ENCODE measurements around the gene SHANK2.

The SHANK2 gene

DNA sequence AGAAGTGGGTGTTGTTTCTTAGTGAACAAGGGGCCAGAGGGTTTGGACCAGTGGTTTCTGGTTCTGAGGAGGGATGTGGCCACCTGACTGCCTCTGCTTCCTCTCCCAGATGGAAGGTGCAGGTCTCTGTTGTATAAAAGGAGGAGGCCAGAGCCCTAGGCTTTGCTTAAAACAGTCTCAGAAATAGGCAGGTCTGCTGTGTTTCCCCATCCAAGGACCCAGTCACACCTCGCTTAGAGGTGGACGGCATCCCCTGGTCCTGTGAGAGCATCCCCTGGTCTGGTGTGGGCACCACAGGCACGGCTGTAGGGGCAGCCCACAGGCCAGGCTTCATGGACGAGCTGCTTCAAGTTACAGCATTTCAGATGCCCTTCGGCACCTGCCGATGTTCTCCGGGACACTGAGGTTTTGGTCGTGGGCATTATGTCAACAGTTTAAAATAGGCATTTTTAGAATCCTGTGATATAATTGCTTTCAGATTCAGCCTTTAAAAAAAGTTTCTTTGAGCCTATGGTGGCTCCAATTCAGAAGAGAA is 45.7 kb upstream of the SHANK2 start:
- no peak overlapping the region for H3K27ac Mint-ChIP-seq
- TF ChIP-seq, protein P1, sequence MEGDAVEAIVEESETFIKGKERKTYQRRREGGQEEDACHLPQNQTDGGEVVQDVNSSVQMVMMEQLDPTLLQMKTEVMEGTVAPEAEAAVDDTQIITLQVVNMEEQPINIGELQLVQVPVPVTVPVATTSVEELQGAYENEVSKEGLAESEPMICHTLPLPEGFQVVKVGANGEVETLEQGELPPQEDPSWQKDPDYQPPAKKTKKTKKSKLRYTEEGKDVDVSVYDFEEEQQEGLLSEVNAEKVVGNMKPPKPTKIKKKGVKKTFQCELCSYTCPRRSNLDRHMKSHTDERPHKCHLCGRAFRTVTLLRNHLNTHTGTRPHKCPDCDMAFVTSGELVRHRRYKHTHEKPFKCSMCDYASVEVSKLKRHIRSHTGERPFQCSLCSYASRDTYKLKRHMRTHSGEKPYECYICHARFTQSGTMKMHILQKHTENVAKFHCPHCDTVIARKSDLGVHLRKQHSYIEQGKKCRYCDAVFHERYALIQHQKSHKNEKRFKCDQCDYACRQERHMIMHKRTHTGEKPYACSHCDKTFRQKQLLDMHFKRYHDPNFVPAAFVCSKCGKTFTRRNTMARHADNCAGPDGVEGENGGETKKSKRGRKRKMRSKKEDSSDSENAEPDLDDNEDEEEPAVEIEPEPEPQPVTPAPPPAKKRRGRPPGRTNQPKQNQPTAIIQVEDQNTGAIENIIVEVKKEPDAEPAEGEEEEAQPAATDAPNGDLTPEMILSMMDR (IDR thresholded peaks at IDR 0.05) = no peak
- peaks cover 17% of the 10 kb centered on the region for H3K9me3 Mint-ChIP-seq
- H3K27me3 Mint-ChIP-seq (ENCODE audit: low read depth, poor library complexity) = peaks cover 12% of the 10 kb centered on the region
- no peak overlapping the region for H3K4me3 Mint-ChIP-seq
- peaks cover 38% of the 10 kb centered on the region for H3K4me1 Mint-ChIP-seq
- no peaks in the 10 kb centered on the region for H3K36me3 Mint-ChIP-seq (ENCODE audit: low read depth)
- DNase-seq = no peak

DNA sequence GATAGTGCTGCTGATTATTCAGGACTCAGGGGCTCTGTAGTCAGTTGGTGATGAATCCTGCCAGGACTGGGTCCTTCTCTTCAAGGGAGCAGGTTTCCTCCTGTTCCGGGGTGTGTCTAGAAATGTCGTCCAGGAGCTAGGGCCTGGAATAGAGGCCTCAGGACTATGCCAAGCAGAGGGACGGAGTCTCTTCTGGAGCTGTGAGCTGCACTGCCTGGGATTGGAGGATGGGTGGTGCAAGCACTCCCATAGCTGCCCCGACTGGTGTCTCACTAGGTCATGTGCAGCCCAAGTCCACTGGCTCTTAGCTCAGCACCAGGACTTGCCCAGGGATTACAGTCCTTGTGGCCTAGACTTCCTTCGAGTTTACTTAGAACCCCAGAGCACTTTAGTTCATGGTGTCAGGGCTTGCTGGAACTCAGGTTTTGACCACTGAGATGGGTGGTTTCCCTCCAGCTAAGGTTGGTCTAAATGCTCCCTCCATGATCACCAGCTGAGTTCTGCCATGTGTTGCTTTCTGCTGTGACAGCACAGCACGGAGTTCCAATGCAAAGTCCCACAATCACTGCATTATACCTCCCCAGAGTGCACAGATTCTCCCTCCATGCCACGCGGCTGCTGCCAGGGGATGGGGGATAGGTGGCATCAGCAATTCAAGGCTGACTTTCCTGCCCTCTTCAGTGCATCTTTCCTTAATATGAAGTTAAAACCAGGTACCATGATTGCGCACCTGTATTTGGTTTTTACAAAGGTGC is 42.6 kb upstream of the SHANK2 start:
- TF ChIP-seq, protein P1 (IDR thresholded peaks at IDR 0.05) = no peak
- H3K27ac Mint-ChIP-seq = no peak overlapping the region
- H3K36me3 Mint-ChIP-seq (ENCODE audit: low read depth) = peaks cover 6% of the 10 kb centered on the region
- no peak overlapping the region for H3K4me3 Mint-ChIP-seq
- peaks cover 48% of the 10 kb centered on the region for H3K9me3 Mint-ChIP-seq
- DNase-seq = no peak
- peaks cover 10% of the 10 kb centered on the region for H3K4me1 Mint-ChIP-seq
- peaks cover 12% of the 10 kb centered on the region for H3K27me3 Mint-ChIP-seq (ENCODE audit: low read depth, poor library complexity)

DNA sequence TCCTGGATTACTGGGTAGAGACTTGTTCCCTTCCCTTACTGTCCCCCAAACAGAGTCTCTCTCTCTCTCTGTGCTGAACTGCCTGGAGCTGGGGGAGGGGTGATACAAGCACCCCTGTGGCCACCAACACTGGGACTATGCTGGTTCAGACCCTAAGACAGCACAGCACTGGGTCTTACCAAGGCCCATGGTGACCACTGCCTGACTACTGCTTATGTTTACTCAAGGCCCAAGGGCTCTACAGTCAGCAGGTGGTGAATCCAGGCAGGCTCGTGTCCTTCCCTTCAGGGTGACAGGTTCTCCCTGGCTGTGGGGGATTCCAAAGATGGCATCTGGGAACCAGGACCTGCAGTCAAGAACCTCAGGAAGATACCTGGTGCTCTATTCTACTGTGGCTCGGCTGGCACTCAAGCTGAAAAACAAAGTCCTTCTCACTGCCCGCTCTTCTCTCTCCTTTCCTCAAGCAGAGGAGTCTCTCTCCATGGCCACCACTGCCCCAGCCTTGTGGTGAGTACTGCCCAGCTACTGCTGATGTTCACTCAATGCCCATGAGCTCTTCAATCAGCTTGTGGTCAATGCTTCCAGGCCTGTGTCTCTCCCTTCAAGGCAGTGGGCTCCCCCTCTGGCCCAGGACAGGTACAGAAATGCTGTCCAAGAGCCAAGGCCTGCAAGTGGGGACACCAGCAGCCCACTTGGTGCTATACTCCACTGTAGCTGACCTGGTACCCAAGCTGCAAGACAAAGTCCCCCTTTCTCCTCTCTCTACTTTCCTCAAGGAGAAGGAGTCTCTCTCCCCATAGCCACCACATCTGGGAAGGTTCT is 41.8 kb upstream of the SHANK2 start:
- H3K4me1 Mint-ChIP-seq = peaks cover 4% of the 10 kb centered on the region
- DNase-seq = no peak
- TF ChIP-seq, protein P1 (IDR thresholded peaks at IDR 0.05) = no peak
- peak overlapping the region; percentile 49 for H3K27ac Mint-ChIP-seq
- peaks cover 6% of the 10 kb centered on the region for H3K36me3 Mint-ChIP-seq (ENCODE audit: low read depth)
- no peak overlapping the region for H3K4me3 Mint-ChIP-seq
- peaks cover 14% of the 10 kb centered on the region for H3K27me3 Mint-ChIP-seq (ENCODE audit: low read depth, poor library complexity)
- peaks cover 56% of the 10 kb centered on the region for H3K9me3 Mint-ChIP-seq

DNA sequence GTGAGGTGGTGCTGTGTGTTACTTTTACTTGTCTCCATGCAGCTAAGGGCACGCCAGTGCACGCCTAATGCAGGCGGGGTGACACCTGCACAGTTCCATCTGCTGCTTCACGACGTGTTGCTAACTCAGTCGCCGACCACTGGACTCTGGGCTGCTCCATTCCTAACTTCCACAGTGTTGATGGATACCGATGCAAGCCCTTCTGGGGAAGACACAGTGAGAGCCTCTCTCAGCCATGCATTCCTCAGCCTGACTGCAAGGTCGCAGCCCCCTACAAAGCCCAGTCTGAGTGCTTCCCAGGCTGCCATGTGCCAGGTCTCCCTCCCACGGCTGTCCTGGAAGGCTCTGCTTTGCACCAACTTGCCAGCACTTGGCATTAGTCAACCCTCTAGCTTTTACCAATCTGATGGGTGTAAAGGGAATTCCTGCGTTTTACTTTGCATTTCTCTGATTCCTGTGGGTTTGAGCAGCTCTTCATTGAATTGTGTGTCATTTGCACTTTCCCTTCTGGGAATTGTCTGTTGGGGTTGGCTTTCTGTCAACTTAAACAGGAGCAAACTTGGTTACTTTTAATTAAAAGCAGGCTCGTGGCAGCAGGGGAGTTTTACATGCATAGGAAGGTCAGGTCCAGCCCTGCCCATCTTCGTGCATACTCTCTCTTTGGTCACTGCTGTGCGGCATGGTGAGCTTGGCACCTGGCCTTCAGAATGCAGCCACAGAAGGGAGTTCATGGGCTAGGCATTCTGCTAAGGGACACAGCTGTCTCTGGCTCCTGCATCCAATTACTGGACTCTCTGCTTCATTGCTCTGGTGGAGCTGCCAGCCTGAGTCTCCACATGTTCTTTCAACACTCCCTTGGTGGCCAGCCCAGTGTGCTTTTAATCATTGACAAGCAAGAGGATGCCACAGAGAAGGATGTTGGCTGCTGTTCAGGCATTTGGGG is 34.6 kb upstream of the SHANK2 start:
- TF ChIP-seq, protein P1 (IDR thresholded peaks at IDR 0.05) = no peak
- no peak overlapping the region for H3K4me3 Mint-ChIP-seq
- peaks cover 39% of the 10 kb centered on the region for H3K9me3 Mint-ChIP-seq
- H3K36me3 Mint-ChIP-seq (ENCODE audit: low read depth) = peaks cover 6% of the 10 kb centered on the region
- peaks cover 28% of the 10 kb centered on the region for H3K27me3 Mint-ChIP-seq (ENCODE audit: low read depth, poor library complexity)
- H3K4me1 Mint-ChIP-seq = peaks cover 15% of the 10 kb centered on the region
- DNase-seq = no peak
- H3K27ac Mint-ChIP-seq = no peak overlapping the region

DNA sequence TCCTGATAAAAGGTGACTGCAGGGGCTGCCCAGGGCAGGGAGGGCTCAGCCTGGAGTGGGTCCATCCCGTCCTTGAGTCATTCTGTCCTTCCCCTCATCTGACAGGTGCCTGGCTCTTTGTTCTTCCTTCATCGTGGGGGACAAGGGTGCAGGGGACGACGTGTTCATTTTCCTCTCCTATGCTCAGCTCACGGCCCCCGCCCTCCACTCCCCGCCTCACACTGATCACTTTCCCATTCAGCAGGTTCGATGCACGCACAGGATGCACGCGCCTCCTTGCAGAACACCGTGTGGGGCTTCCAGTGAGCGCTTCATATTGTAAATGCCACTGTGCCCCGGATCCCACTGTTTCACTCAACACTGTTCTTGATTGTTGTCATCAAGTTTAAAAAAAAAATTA is 32.7 kb upstream of the SHANK2 start:
- no peak for DNase-seq
- H3K36me3 Mint-ChIP-seq (ENCODE audit: low read depth) = no peaks in the 10 kb centered on the region
- H3K4me1 Mint-ChIP-seq = peaks cover 18% of the 10 kb centered on the region
- peaks cover 20% of the 10 kb centered on the region for H3K9me3 Mint-ChIP-seq
- TF ChIP-seq, protein P1 (IDR thresholded peaks at IDR 0.05) = no peak
- H3K4me3 Mint-ChIP-seq = no peak overlapping the region
- peaks cover 28% of the 10 kb centered on the region for H3K27me3 Mint-ChIP-seq (ENCODE audit: low read depth, poor library complexity)
- no peak overlapping the region for H3K27ac Mint-ChIP-seq

Data from nephron progenitor cell (in vitro differentiated cells).